ENCODE measurements around the gene NAALADL2. TPM values are rescaled to one million over a fixed set of nuclear protein-coding genes. Genes with fewer than 3 reads are reported as not detected.
A peak's percentile ranks its signal among the peaks of the same experiment; 100 is the strongest.

The NAALADL2 gene
- total and polyA plus RNA-seq, 2 of the 13 experiments (the other 11 are each of a cell fraction or from before 2014, with no cell fraction given) = 0.08 TPM; not detected in 1

GRCh38 chr3:175057401-175057800 is 198.3 kb downstream of the NAALADL2 start:
- in situ Hi-C loops (cut with HindIII; ENCODE audit: extremely low pct_ligation_motif_present, low pct_unique_long_range_greater_than_20kb) = no loop called here
- Histone ChIP-seq H3K9ac (ENCODE audit: insufficient read depth, low read depth, low read length) (no peak overlapping the region), H3K27ac (ENCODE audit: extremely low read length, insufficient read depth, low read length) (no peak overlapping the region), H3K4me2 (ENCODE audit: low read depth, low read length) (no peak overlapping the region), H3K4me1 (ENCODE audit: insufficient read depth, low read length) (no peaks in the 10 kb centered on the region), H3K79me2 (ENCODE audit: insufficient read depth, low read length) (no peaks in the 10 kb centered on the region), H3K36me3 (replicated peaks in 1 of 2; ENCODE audit: control insufficient read depth in 1 of 2, insufficient read depth in 2 of 2, low read length in 2 of 2) (no peaks in the 10 kb centered on the region), H2AFZ (ENCODE audit: low read length) (peak overlapping the region; percentile 10), H3K4me3 (replicated peaks in 1 of 3; ENCODE audit: insufficient read depth in 1 of 3, low read depth in 2 of 3, low read length in 3 of 3) (no peak overlapping the region), H3K27me3 (ENCODE audit: control insufficient read depth in 1 of 2, insufficient read depth in 2 of 2, low read length in 2 of 2) (no peaks in the 10 kb centered on the region), H4K20me1 (ENCODE audit: insufficient read depth, low read length) (no peaks in the 10 kb centered on the region), H3K9me3 (ENCODE audit: low read length) (peaks cover 10% of the 10 kb centered on the region; the same call in 1 of the 2 replicates)
- 20% methylated on average over 3 of the region's 3 CpGs for WGBS (ENCODE audit: low lambda C conversion rate)
- intact Hi-C loops (cut with micrococcal nuclease; ENCODE audit: unreplicated experiment) = no loop called here
- ATAC-seq (no peak), DNase-seq (ENCODE audit: low spot score) (no peak), FAIRE-seq (no peak)
- BruUV-seq (replicated peaks) = no TSS peak
- TF ChIP-seq NR0B2 (CRISPR knock-in tag; IDR thresholded peaks at IDR 0.05) (no peak), ZNF691 (CRISPR knock-in tag; IDR thresholded peaks at IDR 0.05; ENCODE audit: borderline replicate concordance, low read depth) (no peak), NFE2L2 (IDR thresholded peaks at IDR 0.05; ENCODE audit: low read length) (no peak), ZNF33B (CRISPR knock-in tag; IDR thresholded peaks at IDR 0.05) (no peak), ZNF660 (CRISPR knock-in tag; IDR thresholded peaks at IDR 0.05; ENCODE audit: borderline replicate concordance, low read depth) (no peak), RBM22 (optimal IDR thresholded peaks at IDR 0.05; ENCODE audit: low read length) (no peak), ZNF557 (CRISPR knock-in tag; IDR thresholded peaks at IDR 0.05) (no peak), ZNF775 (CRISPR knock-in tag; IDR thresholded peaks at IDR 0.05; ENCODE audit: borderline replicate concordance) (no peak), ZNF724P (CRISPR knock-in tag; IDR thresholded peaks at IDR 0.05; ENCODE audit: borderline replicate concordance) (no peak), NFRKB (IDR thresholded peaks at IDR 0.05) (no peak), RARG (CRISPR knock-in tag; IDR thresholded peaks at IDR 0.05; ENCODE audit: low read depth) (no peak), ZNF704 (CRISPR knock-in tag; IDR thresholded peaks at IDR 0.05; ENCODE audit: borderline replicate concordance) (no peak), NR2C2 (CRISPR knock-in tag; IDR thresholded peaks at IDR 0.05; ENCODE audit: borderline replicate concordance) (no peak), ZNF512 (CRISPR knock-in tag; IDR thresholded peaks at IDR 0.05) (no peak), RAD21 (CRISPR knock-in tag; IDR thresholded peaks at IDR 0.05) (no peak)
- ChIA-PET POLR2A (no interaction called here), CTCF (ENCODE audit: low intra/inter-chr PET ratio, low total read pairs) (no interaction called here)
